Mammary microvascular endothelial cell (primary cell): Measurements from ENCODE around the gene HEXIM2. TPM values are rescaled to one million over a fixed set of nuclear protein-coding genes. Genes with fewer than 3 reads are reported as not detected.

Experiments
- total RNA-seq: library from RNA; depleted of rRNA; stranded (reverse); fragments of >200 nt; gene quantifications from 2 replicates; pipeline ENCODE4 v1.2.3, GENCODE V29; 2015

Gene HEXIM2
- 1.5 and 2.6 TPM in 2 replicates for total RNA-seq

DNA sequence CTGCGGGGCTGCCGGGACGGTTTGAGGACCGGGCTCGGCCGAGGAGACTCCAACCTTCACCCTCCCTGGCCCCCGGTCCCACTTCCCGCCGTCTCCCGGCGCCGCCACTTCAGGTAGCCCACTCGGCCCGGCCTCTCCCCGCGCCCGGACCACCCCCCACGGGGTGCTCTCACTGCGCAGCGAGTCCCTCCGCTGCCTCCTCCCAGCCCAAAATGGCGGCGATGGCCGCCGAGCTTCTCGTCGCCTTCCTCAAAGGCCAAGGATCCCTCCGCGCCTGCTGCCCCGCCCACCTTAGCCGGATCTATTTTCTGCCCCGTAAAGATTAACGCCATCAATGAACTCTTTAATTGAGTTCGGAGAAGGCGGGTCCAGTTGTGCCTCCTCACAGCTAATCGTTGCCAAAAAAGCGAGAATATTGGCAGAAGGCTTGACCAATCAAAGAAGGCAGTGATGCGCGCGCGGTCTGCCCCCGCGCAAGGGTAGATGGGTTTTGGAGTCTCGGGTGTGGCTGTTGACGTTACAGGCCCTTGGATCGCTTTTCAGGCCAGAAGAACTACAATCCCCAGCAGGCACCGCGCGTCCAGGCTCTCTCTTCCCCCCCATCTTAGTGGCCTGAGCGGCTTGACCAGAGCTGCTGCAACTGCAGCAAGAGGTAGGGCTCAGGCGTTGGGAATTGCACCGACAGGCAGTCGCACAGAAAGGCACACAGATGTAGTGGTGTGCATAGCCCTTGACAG lies at the start of gene HEXIM2:
Gene HEXIM2 (plus strand): TSS at position 588 of the 737 bp plus-strand sequence. CDS start 919 bp downstream, outside the sequence.

DNA sequence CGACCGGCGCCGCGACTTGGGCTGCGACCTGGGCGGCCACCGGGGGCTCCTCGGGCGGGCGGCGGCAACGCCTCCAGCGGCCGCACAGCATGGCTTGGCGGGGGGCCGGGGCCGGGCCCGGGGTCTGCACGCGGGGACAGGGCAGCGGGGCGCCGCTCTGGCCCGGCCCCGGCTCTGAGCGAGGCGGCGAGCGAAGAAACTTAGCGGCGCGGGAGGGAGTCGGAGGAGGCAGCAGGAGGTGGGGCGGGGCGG lies 29.4 kb upstream of the HEXIM2 start, which contains the start of gene PLCD3:
Gene PLCD3 (minus strand): TSS at position 196 of the 252 bp plus-strand sequence. CDS start 105 bp downstream, at position 91.

DNA sequence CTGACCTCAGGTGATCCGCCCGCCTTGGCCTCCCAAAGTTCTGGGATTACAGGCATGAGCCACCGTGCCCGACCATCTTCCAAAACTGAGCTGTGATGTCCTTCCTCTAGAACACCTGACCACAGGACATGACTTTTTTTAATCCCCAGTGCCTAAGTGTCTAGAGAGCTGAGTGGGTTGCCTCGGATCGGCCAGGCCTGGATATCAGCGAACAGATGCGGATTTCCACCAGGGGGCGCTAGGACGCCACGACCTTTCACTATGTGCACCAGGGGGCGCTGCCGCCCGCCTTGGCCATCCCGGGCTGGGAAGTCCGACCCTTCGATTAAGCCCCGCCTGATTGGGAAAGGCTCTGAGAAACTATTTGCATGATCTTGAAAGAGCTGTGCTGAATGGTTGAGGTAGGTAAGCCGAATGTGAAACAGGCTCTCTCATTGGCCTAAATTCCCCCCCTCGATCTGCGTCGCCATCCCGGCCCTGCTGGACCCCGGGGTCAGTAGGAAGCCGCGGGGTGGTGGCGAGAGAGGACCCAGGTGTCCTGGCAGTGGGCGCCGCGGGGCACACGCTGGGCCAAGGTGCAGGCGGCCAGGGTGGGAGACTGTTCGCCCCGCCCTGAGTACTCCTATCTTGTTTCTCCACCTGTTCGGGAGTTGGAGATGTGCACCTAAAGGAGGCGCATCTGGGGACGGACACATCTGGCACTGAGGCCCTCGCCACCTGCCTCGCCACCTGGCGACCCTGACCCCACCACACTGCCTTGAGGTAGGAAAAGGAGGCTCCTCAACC lies 26.3 kb upstream of the HEXIM2 start, which contains the start of gene ACBD4:
Gene ACBD4 (plus strand): TSS at position 496 of the 786 bp plus-strand sequence. CDS start 458 bp downstream, outside the sequence.

DNA sequence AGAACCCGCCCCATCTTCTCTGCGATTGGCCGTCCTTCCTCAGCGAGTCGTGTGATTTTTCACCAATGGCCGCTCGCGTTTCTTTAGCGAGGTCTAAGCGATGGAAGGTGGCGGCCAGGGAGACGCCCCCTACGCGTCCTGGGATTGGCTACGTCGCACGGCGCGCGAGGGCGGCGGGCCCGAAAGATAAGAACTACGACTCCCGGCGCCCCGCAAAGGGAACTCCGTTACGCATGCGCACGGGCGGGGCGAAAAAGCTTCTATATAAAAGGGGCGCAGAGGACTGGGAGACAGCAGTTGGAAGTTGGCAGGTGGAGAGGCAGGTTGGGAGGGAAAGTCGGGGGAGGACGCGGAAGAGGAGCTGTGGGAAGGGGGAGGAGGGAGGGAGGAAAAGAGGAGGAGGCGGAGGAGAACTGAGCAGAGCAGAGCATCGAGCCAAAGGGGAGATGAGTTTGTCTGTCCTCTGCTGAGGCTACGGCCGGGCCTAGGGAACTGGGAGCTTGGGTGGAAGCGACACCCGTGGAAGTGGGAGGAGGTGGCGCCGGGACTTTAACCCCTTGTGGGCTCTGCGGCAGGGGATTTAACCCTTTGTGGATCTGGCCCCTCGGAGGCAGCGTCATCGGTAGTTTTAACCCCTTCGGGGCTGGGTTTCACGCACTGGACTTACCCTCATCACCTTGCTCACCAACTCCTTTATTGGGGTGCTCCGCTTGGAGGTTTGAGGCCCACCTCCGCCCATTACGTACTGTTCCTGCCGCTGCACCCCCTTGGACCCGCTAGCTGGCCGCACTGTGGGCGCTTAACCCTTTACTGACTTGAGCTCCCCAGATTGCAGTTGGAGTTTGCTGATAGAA lies 13.3 kb upstream of the HEXIM2 start, which contains the start of gene HEXIM1:
Gene HEXIM1 (plus strand): TSS at position 293 of the 854 bp plus-strand sequence. CDS start 716 bp downstream, outside the sequence.

Other genes with a start within 250 kb of the HEXIM2 start
- gene GFAP, start 246.4 kb upstream of the HEXIM2 start, total RNA-seq = not detected in 2 replicates
- gene KIF18B, start 214.1 kb upstream of the HEXIM2 start, total RNA-seq = 16.4 and 18.6 TPM in 2 replicates
- gene C1QL1, start 193.6 kb upstream of the HEXIM2 start, total RNA-seq = 0.93 TPM in 1 of 2 replicates, not detected in the other
- gene DCAKD, start 110.2 kb upstream of the HEXIM2 start, total RNA-seq = 32.9 and 39.8 TPM in 2 replicates
- 78.5 and 91.4 TPM in 2 replicates for gene NMT1, start 100.6 kb upstream of the HEXIM2 start, total RNA-seq
- 17.9 and 27.4 TPM in 2 replicates for gene PLCD3, start 29.4 kb upstream of the HEXIM2 start, total RNA-seq
- 3.3 and 6.5 TPM in 2 replicates for gene ACBD4, start 26.2 kb upstream of the HEXIM2 start, total RNA-seq
- gene HEXIM1, start 13.4 kb upstream of the HEXIM2 start, total RNA-seq = 10.1 and 11.1 TPM in 2 replicates
- gene FMNL1, start 60.0 kb downstream of the HEXIM2 start, total RNA-seq = 0.98 and 1.5 TPM in 2 replicates
- not detected in 2 replicates for gene SPATA32, start 100.2 kb downstream of the HEXIM2 start, total RNA-seq
- gene MAP3K14, start 155.1 kb downstream of the HEXIM2 start, total RNA-seq = 3.8 and 3.9 TPM in 2 replicates